ENCODE results near the gene LY6G5C. TPM values are rescaled to one million over a fixed set of nuclear protein-coding genes. Genes with fewer than 3 reads are reported as not detected.

Gene LY6G5C
- total RNA-seq (ENCODE audit: low replicate concordance), result 0.15 TPM in 1 of 2 replicates, not detected in the other

GRCh38 chr6:31680226-31681134, at the start of gene LY6G5C:
Gene LY6G5C (minus strand): TSS chr6:31681067. CDS start chr6:31680373, 694 bp downstream.

GRCh38 chr6:31728767-31729514, 48.1 kb upstream of the LY6G5C start, which contains the start of gene DDAH2:
Gene DDAH2 (minus strand): TSS chr6:31729299. CDS start chr6:31729161, 138 bp downstream.

GRCh38 chr6:31723245-31723979, 42.5 kb upstream of the LY6G5C start, which contains the start of gene MPIG6B:
Gene MPIG6B (plus strand): TSS chr6:31723373. CDS start chr6:31723384, 11 bp downstream.

GRCh38 chr6:31721351-31722020, 40.6 kb upstream of the LY6G5C start, which contains the start of gene LY6G6C:
Gene LY6G6C (minus strand): TSS chr6:31721746. CDS start chr6:31721679, 67 bp downstream.

DNA sequence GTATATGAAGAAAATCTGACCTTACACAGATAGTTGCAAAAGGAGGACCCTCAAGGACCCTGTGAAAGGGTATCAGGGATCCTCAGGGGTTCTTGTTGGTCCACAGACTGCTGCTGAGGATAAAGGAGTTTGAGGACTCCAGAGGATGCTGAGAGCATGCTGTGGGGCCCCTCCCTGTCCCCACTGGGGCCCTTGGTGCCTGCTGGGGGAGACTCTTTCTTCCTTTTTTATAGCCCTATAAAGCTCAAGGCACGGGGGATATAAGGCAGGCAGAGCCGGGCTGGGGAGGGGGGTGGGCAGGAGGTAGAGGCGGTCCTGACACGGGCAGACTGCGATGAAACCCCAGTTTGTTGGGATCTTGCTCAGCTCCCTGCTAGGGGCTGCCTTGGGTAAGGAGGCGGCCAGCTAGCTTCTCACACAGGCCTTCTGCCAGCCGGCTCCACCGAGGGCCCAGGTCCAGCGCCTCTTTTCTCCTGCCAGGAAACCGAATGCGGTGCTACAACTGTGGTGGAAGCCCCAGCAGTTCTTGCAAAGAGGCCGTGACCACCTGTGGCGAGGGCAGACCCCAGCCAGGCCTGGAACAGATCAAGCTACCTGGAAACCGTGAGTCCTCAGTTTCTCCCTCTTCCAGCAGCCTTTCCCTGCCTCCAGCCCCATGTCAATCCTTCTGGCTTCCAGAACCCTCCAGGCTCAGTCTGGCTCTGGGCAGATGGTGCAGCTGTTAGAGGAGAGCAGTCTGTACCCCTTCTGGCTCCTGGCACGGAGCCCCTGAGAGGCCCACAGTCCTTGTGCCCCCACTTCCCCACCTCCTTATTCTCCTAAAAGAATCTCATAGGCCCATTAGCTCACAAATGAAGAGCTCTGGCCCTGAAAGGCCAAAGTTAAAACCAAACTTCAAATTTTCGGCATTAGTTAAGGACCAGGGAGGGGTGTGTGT, 34.4 kb upstream of the LY6G5C start, which contains the start of gene LY6G6D:
TSS of gene LY6G6D (plus strand) at position 327 of the 937 bp plus-strand sequence. CDS start at position 335, 8 bp downstream.

DNA sequence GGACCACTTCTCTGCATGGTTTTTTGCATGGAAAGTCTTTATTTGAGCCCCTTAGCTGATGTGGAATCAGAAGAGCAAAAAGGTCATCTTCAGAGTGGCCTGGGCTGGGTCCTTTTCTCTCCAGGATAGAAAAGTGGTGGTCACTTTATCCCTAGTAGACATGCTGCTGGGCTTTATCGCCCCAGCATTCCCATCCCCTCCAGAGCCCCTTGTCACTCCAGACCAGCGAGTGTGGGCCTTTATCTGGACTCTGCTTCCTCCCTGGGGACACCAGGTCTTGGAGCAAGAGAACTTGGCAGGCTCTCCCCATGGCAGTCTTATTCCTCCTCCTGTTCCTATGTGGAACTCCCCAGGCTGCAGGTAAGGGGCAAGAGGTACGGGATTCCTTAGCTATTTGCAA, 25.7 kb upstream of the LY6G5C start, which contains the start of gene LY6G6F:
TSS of gene LY6G6F (plus strand) at position 268 of the 400 bp plus-strand sequence. CDS start at position 309, 41 bp downstream.

GRCh38 chr6:31702819-31703716, 22.2 kb upstream of the LY6G5C start, which contains the start of gene ABHD16A:
Gene ABHD16A (minus strand): TSS chr6:31703324. CDS start chr6:31703281, 43 bp downstream.

GRCh38 chr6:31669676-31670075, 11.2 kb downstream of the LY6G5C start, which contains the start of gene LY6G5B:
Gene LY6G5B (plus strand): TSS chr6:31669976. CDS start chr6:31670951, 975 bp downstream.

DNA sequence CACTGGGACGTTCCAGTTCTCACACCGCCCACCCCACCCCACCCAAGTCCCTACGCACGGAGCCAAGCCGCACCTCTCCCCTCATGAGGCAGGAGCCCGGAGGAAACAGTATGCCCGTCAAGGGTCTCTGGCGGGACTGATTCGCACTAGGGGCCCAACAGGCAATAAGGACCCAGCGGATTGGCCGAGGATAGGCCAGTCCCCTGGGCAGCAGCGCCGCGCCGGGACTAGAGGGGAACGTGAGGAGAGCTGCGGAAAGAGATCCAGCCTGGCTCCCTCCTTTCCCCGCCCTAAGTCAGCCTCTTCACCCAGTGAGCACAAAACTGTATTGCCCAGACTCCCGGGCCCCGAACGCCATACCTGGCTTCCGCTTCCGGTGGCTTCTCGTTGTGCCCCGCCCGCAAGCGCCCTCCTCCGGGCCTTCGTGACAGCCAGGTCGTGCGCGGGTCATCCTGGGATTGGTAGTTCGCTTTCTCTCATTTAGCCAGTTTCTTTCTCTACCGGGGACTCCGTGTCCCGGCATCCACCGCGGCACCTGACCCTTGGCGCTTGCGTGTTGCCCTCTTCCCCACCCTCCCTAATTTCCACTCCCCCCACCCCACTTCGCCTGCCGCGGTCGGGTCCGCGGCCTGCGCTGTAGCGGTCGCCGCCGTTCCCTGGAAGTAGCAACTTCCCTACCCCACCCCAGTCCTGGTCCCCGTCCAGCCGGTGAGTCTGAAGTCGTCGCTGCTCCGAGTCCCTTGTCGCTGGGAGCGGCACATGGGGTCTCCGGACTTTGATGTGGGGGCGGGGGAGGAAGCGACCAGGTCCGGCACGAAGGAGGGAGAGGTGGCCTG, 15.1 kb downstream of the LY6G5C start, which contains the start of gene CSNK2B:
TSS of gene CSNK2B (plus strand) at position 580 of the 836 bp plus-strand sequence. CDS start 752 bp downstream, outside the sequence.

DNA sequence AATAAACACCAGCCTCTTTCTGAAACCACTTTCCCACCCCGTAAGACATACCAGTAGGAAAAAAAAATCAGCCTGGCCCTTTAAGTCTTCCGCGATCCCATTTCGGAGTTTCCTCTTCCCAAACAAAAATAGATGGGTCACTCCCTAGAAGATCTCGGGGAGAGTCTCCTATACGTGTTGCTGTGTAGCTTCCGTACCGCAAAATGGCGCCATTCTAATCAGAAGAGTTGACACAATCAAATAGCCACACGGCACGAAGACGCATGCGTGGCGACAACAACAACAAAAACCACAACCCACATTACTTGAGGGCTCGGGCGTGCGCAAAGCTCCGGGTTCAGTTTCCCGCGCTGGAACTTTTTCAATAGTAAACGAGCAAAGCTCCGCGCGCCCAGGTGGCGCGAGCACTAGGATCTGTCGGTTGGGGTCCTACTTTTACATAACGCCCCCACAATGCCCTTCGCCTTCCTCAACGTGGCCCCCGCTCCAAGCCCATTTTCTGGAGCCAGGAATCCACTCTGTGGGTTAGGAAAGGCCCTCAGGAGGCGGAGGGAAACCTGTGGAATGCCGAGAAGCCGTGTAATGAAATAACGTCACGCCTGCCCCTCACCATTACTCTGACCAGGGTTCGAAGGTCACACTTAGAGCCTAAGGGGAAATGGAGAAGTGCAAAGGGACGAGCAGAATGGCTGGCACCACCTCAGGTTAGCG, 15.9 kb downstream of the LY6G5C start, which contains the start of gene GPANK1:
TSS of gene GPANK1 (minus strand) at position 208 of the 711 bp plus-strand sequence. CDS start 519 bp downstream, outside the sequence.

GRCh38 chr6:31660381-31661261, 20.2 kb downstream of the LY6G5C start, which contains the start of gene C6orf47:
Gene C6orf47 (minus strand): TSS chr6:31660778. CDS start chr6:31659947, 831 bp downstream.

GRCh38 chr6:31655349-31656237, 25.3 kb downstream of the LY6G5C start, which contains the start of gene APOM:
Gene APOM (plus strand): TSS chr6:31655894. CDS start chr6:31655967, 73 bp downstream.

Data from smooth muscle cell of the coronary artery (primary cell).